Subcutaneous adipose tissue (tissue), 4 donors: Measurements from ENCODE around the gene ZNF333. TPM values are rescaled to one million over a fixed set of nuclear protein-coding genes. Genes with fewer than 3 reads are reported as not detected.

Source experiments
- total RNA-seq, 4 donors: library from RNA; depleted of rRNA; stranded (reverse); fragments of >200 nt; gene quantifications; one replicate each; pipeline ENCODE4 v1.1.0, GENCODE V29; 2016
- TF ChIP-seq, protein P1 (sequence below): fragments of 450-650 bp; IDR thresholded peaks from one replicate; pipeline ENCODE4 v1.5.1; 2016; ENCODE audit warnings: low read depth, mild to moderate bottlenecking, control low read depth, antibody characterized with exemption, moderate library complexity

Gene ZNF333
- total RNA-seq, 4 donors from 2014 or later, result 17.4 to 47.5 (median 25.8) TPM

DNA sequence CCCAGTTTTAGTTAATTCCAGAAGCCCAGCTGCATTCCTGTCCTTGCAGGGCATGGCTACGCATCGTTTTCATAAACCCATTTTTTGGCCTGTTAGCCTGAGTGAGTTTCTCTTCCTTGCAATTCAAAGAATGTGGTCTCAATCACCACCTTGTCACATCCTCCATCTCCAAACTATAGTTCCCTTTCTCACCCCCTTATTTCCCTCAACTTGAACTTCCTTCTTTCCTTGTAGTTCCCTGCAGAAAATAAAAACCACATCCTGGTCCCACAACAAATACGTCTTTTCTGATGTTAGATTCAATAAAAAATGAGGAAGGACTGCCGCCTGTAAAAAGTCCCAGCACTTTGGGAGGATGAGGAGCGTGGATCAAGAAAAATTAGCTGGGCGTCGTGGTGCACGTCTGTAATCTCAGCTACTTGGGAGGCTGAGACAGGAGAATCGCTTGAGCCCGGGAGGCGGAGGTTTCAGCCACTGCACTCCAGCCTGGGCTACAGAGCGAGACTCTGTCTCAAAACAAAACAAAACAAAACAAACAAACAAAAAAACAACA is 28.4 kb upstream of the ZNF333 start:
- TF ChIP-seq, protein P1, sequence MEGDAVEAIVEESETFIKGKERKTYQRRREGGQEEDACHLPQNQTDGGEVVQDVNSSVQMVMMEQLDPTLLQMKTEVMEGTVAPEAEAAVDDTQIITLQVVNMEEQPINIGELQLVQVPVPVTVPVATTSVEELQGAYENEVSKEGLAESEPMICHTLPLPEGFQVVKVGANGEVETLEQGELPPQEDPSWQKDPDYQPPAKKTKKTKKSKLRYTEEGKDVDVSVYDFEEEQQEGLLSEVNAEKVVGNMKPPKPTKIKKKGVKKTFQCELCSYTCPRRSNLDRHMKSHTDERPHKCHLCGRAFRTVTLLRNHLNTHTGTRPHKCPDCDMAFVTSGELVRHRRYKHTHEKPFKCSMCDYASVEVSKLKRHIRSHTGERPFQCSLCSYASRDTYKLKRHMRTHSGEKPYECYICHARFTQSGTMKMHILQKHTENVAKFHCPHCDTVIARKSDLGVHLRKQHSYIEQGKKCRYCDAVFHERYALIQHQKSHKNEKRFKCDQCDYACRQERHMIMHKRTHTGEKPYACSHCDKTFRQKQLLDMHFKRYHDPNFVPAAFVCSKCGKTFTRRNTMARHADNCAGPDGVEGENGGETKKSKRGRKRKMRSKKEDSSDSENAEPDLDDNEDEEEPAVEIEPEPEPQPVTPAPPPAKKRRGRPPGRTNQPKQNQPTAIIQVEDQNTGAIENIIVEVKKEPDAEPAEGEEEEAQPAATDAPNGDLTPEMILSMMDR, result no peak

DNA sequence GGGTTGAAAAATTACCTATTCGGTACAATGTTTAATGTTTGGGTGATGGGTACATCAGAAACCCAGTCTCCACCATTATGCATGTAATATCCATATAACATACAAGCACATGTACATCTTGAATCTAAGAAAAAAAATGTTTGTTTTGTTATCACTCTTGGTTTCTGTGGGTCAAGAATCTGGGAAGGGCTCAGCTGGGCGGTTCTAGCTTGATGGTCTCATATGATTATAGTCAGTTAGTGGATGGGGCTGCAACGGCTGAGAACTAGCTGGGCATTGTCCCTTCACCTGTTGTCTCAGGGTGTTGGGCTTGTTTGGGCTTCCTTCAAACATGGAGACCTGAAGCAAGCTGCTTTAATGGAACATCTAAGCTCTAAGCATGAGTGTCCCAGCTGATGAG is 19.9 kb upstream of the ZNF333 start:
- TF ChIP-seq, protein P1, result no peak

DNA sequence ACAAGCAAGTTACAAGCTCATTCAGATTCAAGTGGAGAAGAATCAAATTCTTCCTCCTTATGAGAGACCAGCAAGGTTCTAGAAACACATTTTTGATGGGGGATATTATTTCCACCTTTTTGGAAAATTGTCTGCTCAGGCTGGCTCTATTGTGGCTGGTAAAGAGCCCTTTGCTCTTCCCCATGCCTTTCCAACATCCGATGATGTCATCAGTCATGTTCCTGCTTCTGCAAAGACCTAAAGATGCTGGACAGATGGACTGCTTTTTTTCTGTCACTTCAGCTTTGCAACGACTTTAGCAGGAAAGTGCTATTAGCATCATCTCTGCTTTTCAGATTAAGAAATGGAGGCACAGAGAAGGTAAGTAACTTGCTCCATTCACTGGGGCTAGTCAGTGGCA is 19.4 kb upstream of the ZNF333 start:
- TF ChIP-seq, protein P1, result no peak

DNA sequence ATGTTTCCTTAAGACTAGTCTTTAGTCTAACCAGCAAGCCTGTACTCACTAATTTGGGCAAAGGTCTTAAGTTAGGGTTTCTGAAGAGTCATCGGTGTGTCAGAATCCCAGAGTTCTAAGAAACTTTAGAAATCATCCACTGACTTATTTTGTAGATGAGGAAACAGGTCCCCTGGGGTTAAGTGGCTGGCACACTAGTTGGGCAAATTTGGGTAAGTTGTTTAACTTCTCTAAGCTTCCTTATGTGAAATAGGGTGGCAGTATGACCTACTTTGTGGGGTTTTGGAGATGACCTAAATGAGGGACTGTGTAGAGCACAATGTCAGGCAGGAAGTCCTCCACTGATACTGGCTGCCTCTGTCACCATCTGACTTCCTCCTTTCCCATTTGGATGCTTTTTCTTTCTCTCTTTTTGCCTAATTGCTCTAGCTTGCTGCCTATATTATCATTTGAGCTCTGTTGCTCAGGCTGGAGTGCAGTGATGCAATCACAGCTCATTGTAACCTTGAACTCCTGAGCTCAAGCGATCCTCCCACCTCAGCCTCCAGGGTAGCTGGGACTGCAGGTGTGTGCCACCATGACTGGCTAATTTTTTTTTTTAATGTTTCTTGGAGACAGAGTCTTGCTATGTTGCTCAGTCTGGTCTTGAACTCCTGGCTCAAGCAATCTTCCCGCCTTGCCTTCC is 17.5 kb upstream of the ZNF333 start:
- TF ChIP-seq, protein P1, result no peak

DNA sequence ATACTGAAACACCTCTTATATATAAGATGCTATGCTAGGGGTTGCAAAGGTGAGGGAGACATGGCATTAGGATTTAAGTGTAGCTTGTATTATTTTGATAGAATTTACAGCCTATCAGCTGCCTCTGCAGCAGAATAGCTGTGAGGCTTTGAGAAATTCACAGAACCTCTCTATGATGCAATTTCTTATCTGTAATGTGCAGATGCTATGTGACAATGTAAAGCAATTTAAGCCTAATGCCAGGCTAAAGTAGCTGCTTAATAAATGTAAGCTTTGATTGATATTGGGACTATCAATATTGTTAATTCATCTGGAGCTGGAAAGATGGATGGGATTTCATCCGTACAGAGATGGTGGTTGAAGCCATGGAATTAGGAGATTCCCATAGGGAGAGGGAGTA is 16.8 kb upstream of the ZNF333 start:
- TF ChIP-seq, protein P1, result no peak

DNA sequence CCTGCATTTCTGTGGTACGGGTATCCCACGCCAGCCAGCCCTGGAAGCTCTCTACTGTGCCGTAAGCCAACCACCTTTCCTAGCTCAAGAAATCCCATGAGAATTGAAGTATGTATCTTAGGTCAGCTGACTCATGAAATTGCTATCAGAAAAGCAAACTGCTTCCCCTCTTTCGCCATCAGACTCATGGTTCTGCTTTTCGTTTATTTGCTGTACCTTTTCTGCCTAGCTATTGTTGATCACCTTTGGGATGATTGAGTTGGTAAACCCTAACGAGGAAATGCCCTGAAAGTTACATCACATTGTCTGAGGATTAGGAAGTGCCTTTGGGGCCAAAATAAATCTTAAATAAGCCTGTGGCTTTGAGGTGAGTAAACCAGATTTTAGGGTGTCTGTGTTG is 15.1 kb upstream of the ZNF333 start, which contains the start of gene ADGRE3:
TSS of gene ADGRE3 (minus strand) at position 81 of the 400 bp plus-strand sequence. CDS start at position 7, 74 bp downstream.
- TF ChIP-seq, protein P1, result no peak

DNA sequence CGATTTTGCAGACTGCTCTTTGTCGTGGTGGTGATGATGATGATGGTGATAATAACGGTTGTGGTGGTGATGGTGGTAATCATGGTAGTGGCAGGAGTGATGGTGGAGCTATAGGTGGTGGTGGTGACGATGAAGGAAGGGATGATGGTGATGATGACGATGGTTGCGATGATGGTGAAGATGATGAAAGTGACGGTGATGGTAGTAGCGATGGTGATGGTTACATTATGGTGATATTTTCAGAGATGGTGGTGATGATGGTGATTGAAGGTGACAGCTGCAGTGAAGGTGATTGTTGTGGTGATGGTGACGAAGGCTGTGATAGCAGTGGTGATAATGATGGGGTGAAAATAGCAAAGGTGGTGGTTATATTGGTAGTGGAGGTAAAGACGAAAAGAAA is 13.1 kb upstream of the ZNF333 start:
- TF ChIP-seq, protein P1, result no peak
